HL-60 (cell line): ENCODE data around the gene WFIKKN1.

Experiments
- DNase-seq, 2 experiments: peaks; one replicate each; pipeline ENCODE4 v3.0.0-alpha.2; 2010 to 2020; ENCODE audit warnings: low read depth in 1 of 2, low spot score in 1 of 2
- H3K27ac ChIP-seq: fragments of 250-450 bp; sonication (Bioruptor Pico); replicated peaks from 2 replicates; pipeline ENCODE4 v1.5.1; 2020; ENCODE audit warnings: mild to moderate bottlenecking, moderate library complexity
- H3K27me3 ChIP-seq: fragments of 250-450 bp; sonication (Bioruptor Pico); 2 replicates; pipeline ENCODE4 v1.5.1; 2021; ENCODE audit warnings: mild to moderate bottlenecking, moderate library complexity; ENCODE audit not compliant: insufficient read depth, poor library complexity, severe bottlenecking
- H3K4me3 ChIP-seq: replicated peaks from 2 replicates; pipeline ENCODE4 v1.5.1; 2011; ENCODE audit warnings: mild to moderate bottlenecking, control low read depth, low read length; ENCODE audit not compliant: insufficient read depth
- CTCF ChIP-seq: IDR thresholded peaks from one replicate; pipeline ENCODE4 v1.5.1; 2011; ENCODE audit warnings: low read length, control low read depth, inconsistent platforms; ENCODE audit not compliant: insufficient read depth
- GABPA ChIP-seq: IDR thresholded peaks from 2 replicates; pipeline ENCODE4 v1.6.1; 2012; ENCODE audit warnings: low read depth
- POLR2AphosphoS5 ChIP-seq: IDR thresholded peaks from 2 replicates; pipeline ENCODE4 v1.6.1; 2012; ENCODE audit warnings: low read depth
- SPI1 ChIP-seq: IDR thresholded peaks from 2 replicates; pipeline ENCODE4 v1.6.1; 2012; ENCODE audit warnings: low read depth, mild to moderate bottlenecking, borderline replicate concordance
- TF ChIP-seq, protein P1 (sequence below): IDR thresholded peaks from 2 replicates; pipeline ENCODE4 v1.6.1; 2012; ENCODE audit warnings: low read depth; ENCODE audit not compliant: insufficient replicate concordance

WFIKKN1 gene

GRCh38 chr16:662095-662494 lies 31.3 kb downstream of the WFIKKN1 start:
- no peaks in the 10 kb centered on the region for H3K27me3 ChIP-seq
- no peak overlapping the region for H3K4me3 ChIP-seq
- no peak for DNase-seq
- H3K27ac ChIP-seq: no peak overlapping the region
- TF ChIP-seq GABPA: no peak
- no peak for TF ChIP-seq SPI1
- TF ChIP-seq, protein P1, sequence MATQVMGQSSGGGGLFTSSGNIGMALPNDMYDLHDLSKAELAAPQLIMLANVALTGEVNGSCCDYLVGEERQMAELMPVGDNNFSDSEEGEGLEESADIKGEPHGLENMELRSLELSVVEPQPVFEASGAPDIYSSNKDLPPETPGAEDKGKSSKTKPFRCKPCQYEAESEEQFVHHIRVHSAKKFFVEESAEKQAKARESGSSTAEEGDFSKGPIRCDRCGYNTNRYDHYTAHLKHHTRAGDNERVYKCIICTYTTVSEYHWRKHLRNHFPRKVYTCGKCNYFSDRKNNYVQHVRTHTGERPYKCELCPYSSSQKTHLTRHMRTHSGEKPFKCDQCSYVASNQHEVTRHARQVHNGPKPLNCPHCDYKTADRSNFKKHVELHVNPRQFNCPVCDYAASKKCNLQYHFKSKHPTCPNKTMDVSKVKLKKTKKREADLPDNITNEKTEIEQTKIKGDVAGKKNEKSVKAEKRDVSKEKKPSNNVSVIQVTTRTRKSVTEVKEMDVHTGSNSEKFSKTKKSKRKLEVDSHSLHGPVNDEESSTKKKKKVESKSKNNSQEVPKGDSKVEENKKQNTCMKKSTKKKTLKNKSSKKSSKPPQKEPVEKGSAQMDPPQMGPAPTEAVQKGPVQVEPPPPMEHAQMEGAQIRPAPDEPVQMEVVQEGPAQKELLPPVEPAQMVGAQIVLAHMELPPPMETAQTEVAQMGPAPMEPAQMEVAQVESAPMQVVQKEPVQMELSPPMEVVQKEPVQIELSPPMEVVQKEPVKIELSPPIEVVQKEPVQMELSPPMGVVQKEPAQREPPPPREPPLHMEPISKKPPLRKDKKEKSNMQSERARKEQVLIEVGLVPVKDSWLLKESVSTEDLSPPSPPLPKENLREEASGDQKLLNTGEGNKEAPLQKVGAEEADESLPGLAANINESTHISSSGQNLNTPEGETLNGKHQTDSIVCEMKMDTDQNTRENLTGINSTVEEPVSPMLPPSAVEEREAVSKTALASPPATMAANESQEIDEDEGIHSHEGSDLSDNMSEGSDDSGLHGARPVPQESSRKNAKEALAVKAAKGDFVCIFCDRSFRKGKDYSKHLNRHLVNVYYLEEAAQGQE: no peak
- no peak for TF ChIP-seq CTCF
- TF ChIP-seq POLR2AphosphoS5: no peak

DNA sequence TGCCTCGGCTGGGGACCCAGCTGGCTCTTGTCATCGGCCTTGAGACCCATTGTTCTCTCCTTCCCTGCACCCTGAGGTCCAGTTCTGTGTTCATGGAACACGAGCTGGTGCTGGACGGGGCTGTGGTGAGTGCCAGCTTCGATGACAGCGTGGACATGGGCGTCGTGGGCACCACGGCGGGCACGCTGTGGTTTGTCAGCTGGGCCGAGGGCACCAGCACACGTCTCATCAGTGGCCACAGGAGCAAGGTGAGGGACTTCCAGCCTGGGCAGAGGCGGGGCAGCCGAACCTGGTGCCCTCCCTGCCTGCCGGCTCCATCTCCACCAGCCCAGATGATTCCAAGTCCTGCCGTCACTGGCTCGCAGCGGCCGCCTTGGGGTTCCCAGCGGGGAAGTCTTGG lies 31.8 kb downstream of the WFIKKN1 start:
- H3K27me3 ChIP-seq: no peaks in the 10 kb centered on the region
- no peak for TF ChIP-seq GABPA
- no peak for TF ChIP-seq SPI1
- TF ChIP-seq POLR2AphosphoS5: no peak
- TF ChIP-seq, protein P1: no peak
- no peak for TF ChIP-seq CTCF
- H3K27ac ChIP-seq: no peak overlapping the region
- DNase-seq: no peak
- no peak overlapping the region for H3K4me3 ChIP-seq

- no peaks in the 10 kb centered on the region for H3K27me3 ChIP-seq
- no peak for TF ChIP-seq GABPA
- TF ChIP-seq, protein P1: no peak
- H3K4me3 ChIP-seq: no peak overlapping the region
- DNase-seq: no peak
- no peak overlapping the region for H3K27ac ChIP-seq
Observed at GRCh38 chr16:666572-666971, 35.8 kb downstream of the WFIKKN1 start.
